ENCODE data around the gene FAM83B.
A peak's percentile ranks its signal among the peaks of the same experiment; 100 is the strongest.
"Not testable (repeated sequence)": the region's sequence is repeated elsewhere in the genome, so short reads cannot be mapped to it uniquely, and the experiment has no call there.

Gene FAM83B

DNA sequence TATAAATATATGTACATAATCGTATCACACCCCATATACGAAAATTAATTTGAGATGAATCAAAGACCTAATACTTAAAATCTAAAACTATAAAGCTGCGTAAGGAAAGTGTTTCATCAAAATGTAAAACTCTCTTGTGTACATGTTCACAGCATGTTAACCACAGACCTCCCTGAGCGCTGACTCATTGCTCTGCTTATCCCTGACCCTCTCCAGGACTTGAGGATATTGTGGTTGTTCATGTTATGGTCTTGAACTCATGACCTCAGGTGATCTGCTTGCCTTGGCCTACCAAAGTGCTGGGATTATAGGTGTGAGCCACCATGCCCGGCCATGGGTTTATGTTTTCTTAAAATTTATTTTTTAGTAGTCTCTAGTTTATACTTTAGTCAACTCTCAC is 14.2 kb downstream of the FAM83B start:
- DNase-seq (ENCODE audit: low read depth): peak; percentile 3

DNA sequence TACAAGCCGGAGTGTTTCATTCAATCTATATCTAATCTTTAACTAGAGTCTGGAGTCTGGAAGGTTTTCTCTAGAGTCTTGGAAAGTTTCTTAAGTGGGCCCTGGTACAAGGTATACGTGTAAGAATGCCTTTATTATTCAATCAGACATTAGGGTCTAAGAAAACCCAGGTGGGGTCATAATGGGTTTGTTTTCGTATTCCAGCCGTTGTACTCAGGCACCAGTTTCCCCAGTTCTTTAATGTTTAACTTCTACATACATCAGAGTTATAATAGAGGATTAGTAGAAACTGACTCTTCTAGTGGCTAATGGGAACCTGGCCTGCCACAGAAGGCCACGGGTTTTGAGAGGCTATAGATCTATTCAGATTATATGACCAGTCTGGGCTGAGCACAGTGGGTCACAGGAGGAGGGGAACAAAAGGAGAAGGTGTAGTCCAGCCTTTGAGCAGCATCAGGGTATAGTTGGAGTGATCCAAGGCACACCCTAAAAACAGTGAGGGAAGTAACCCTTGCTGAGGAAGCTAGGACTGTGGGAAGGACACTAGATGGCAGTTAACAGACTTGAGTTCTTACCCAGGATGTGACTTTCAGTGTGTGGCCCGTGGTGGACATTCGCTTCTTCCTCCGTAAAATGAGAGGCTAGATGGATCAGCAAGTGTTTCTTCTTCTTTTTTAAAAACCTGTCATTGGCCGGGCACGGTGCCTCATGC is 15.5 kb downstream of the FAM83B start:
- no peak for DNase-seq (ENCODE audit: low read depth)

DNA sequence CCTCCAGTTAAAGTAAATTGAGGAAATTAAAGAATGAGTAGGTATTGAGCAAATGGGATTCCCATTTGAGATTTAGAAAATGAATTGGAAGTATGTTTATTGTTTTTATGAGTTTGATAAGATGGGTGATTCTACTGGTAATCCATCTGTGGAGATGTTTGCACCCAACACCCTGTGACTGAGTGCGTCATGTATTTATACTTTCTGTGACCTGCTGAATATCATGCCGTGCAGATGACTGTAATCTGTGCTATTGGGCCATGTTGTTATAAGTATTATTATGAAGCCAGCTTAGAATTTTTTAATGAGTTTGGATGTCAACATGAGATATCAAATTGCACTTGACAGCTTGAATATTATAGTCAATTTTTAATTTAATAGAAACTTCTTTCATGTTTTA is 17.7 kb downstream of the FAM83B start:
- DNase-seq (ENCODE audit: low read depth): no peak

DNA sequence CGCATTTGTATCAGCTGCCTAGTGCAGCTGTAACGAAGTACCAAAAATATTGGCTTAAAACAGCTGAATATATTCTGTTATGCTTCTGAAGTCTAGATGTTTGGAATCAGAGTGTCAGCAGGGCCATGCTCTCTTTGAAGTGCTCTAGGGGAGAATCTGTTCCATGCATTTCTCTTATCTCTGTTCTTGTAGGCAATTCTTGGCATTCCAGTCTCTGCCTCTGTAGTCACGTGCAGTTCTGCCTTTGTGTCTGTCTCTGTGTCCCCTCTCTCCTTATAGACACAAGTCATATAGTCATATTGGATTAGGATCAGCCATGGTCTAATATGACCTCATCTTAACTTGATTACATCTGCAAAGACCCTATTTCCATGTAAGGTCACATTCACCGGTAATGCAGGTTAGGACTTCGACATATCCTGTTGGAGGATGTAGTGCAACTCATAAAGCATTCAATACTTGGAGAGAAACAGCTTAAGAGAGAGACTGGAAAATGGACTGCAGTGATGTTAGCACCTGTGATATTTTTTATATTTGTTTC is 18.6 kb downstream of the FAM83B start:
- DNase-seq (ENCODE audit: low read depth): no peak

- no peak for DNase-seq (ENCODE audit: low read depth)
These were observed 22.0 kb downstream of the FAM83B start for GRCh38 chr6:54868556-54868955.

DNA sequence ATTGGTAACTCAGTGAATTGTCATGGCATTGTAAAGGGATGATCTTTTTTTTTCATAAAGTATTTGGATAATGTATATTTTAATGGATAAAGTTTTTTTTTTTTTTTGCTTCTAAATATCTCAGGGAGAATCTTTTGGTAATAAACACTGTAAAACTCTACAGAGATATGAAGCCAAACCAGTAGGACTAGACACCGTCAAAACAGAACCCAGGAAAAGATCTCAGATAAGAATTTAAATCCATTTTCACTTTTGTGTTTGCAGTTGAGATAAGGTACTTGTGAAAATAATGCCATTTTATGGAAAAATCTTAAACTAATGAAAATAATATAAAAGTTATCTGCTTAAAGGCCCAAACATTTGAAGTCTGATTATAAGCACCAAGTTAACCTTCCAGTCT is 27.0 kb downstream of the FAM83B start:
- DNase-seq (ENCODE audit: low read depth): no peak

- DNase-seq (ENCODE audit: low read depth): no peak
These were observed 27.9 kb downstream of the FAM83B start for GRCh38 chr6:54874349-54875048.

DNA sequence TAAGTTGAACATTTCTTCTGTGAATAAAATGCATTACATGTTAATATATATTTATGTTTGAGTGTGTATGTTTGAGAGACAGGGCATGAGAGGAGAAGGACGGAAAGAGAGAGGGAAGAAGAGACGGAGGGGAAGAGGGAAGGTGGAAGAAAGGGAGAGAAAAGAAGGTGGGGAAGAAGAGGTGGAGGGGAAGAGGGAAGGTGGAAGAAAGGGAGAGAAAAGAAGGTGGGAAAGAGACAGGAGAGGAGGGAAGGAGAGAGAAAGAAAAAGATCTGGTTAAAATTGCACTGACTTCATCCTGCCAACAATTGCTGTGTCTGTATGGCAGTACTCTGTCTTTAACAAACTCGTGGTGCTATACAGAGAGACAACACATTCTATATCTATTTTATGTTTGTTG is 29.0 kb downstream of the FAM83B start:
- no peak for DNase-seq (ENCODE audit: low read depth)

DNA sequence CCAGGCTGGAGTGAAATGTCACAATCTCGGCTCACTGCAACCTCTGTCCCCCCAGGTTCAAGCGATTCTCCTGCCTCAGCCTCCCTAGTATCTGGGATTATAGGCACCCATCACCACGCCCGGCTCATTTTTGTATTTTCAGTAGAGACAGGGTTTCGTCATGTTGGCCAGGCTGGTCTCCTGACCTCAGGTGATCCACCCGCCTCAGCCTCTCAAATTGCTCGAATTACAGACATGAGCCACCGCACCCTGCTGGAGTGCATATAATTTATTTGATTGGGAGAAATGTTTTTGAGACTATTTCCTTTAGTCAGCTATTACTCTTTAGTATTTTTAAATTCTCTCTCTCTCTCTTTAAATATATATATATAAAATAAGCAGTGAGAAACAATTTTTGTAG is 29.8 kb downstream of the FAM83B start:
- DNase-seq (ENCODE audit: low read depth): no peak

- DNase-seq (ENCODE audit: low read depth): no peak
These were observed 30.3 kb downstream of the FAM83B start for GRCh38 chr6:54876871-54877270.

- no peak for DNase-seq (ENCODE audit: low read depth)
These were observed 31.2 kb downstream of the FAM83B start for GRCh38 chr6:54877713-54878317.

DNA sequence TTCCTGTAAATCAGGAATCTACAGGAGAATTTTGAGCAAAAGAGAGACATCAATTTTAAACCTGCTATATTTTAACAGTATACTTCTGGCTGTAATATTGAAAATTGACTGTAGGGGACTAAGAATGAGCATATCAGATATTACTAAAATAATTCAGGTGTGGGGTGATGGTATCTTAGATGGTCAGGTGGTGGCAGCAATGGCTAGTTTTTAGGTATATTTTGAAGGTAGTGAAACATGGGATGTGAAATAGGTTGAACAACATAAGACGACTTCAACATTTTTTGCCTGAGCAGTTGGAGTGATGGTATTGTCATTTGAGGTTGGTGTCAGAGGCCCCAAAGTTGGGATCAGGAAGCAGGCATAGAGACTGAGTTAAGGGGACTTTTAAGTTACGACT is 32.1 kb downstream of the FAM83B start:
- no peak for DNase-seq (ENCODE audit: low read depth)

DNA sequence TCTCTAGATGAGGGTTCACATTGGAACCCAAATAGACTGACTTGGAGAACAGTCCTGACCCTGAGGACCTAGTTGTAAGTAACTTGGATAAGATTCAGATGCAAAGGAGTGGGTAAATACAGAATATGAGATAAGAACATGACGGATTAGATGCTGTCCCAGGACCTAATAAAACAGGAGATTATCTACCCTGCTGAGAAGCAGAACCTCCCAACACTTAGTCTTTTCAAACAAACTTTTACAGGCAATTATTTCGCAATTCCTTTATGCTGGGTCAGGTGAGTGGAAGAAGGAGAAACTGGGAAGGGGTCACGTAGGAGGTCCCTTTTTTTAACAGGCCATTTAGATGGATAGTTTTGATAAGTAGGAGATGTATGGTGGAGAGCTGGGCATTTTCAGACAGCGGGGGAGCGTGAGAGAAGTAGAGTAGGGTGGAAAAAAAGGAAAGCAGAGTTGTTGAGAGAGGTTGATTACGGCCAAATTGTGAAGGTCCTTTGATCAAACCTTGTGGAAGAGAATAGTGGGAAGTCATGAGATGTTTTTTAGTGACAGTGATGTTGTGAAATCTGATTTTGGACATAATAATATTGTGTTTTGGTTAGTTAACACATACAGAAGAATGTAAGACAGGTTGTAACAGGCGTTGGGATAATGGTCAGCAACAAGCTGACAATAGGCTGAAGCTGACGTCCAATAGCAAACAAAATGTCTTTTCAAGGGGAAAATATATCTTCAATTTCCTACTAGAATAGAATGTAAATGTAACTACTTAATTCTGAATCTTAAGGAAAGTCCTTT is 32.8 kb downstream of the FAM83B start:
- DNase-seq (ENCODE audit: low read depth): no peak

- DNase-seq (ENCODE audit: low read depth): no peak
These were observed 34.6 kb downstream of the FAM83B start for GRCh38 chr6:54881067-54881730.

- DNase-seq (ENCODE audit: low read depth): not testable (repeated sequence)
These were observed 35.3 kb downstream of the FAM83B start for GRCh38 chr6:54881891-54882290.

- DNase-seq (ENCODE audit: low read depth): no peak
These were observed 40.5 kb downstream of the FAM83B start for GRCh38 chr6:54886932-54887584.

DNA sequence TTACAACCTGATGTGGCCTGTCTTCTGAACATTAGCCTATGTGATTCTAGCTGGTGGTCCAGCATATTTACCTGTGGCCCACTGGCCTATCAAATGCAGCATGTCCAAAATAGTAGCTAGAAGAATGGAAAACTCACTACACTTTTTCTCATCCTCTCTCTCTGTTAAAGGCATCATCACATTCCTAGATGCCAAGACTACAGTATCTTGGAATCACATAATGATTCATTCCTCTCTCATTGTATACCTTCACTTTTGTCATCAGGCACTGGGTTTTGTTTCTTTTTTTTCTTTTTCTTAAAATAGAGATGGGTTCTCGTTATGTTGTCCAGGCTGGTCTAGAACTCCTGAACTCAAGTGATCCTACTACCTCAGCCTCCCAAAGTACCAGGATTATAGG is 45.0 kb downstream of the FAM83B start:
- DNase-seq (ENCODE audit: low read depth): no peak

- DNase-seq (ENCODE audit: low read depth): peak; percentile 48
These were observed 46.3 kb downstream of the FAM83B start for GRCh38 chr6:54892831-54893230.

DNA sequence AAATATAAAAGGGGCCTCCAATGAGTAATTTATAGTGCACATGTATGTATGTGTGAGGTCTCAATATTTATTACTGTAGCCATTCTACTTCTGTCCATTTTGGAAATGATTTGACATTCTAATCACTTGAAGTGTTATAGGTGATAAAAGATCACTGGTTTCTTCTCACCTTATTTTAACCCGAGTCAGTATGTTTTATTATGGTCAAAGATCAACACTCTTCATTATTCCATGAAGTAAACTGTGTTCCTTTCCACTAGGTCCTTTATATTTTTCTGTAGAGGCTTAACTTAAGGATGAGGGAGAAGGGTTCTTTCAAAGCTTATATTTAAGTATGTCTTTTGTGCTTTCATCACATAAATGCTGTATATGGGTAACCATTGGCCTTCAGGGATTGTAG is 47.2 kb downstream of the FAM83B start:
- no peak for DNase-seq (ENCODE audit: low read depth)

DNA sequence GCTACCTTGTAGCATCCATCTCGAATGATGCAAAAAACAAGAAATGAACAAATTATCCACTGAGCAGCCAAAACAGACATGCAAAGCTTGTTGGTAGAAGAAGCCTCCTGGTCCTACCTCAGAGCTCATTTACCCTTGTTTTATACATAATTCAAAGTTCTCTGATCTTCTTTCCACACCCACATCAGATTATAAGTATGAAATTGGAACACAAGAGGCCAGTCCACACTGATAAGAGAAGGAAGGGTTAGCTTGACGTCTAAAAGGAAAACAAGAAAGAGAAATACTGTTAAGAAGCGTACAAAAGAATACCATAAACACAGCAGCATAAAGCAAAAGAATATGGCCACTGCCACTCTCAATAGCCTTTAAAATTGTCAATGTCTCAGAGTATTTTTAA is 49.7 kb downstream of the FAM83B start:
- DNase-seq (ENCODE audit: low read depth): no peak

DNA sequence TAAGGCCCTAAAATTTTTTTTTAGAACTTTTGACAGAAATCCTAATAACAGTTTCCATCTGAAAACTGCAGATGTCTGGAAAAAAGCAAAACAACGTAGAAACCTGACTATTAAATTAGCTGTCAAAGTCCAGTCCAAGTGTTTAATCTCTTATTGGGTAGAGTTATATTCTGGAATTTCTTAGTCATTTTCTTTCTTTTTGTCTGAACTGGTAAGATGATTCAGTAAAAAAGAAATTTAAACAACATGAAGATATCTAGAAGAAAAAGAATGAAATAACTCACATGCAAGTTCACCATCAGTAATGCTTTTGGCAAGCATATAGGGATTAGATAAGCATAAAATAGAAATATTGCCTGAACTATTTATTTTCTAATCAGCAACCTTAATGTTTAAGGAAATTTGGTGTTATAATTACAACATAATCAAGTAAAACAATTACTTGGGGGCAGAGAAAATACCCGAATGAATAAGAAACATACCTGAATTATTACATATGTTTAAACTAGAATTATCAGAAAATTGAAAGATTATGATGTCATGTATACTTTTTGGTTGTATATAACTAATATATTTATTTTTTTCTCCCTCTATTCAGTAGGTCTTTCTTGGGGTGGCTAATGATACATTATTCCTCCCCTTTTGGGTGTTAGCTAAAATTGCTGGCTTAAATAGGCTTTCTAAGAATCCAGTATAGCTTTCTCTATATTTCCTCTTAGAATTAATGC is 51.1 kb downstream of the FAM83B start:
- no peak for DNase-seq (ENCODE audit: low read depth)
